Measurements from ENCODE around the gene EBPL. TPM values are rescaled to one million over a fixed set of nuclear protein-coding genes. Genes with fewer than 3 reads are reported as not detected.

The EBPL gene
- polyA plus RNA-seq, 1 experiment = 43.3 TPM

DNA sequence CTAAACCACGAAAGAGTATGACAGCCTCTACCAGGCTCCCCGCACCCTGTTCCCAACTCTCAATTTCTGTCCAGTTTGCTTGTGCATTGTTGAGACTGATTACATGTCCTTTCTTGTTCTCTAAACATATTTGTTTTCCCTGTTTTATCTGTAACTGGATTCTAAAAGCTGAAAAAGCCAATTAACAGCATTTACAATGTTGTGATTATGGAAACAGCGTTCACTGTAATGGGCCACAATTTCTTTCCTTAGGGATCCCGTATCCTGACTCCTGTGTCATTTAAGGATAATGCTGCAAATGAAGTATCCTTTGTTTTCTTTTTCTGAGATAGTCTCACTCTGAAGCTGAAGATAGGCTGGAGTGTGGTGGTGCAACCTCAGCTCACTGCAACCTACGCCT, 20.5 kb downstream of the EBPL start:
- CTCF ChIA-PET = interaction anchor here (0.9 to 1.5 kb wide), 8 partner anchors 17 to 1184 kb away, joined by 3 to 4 read pairs (median 4); partner anchors contain the start of gene SPRYD7
- TF ChIP-seq, protein P1, sequence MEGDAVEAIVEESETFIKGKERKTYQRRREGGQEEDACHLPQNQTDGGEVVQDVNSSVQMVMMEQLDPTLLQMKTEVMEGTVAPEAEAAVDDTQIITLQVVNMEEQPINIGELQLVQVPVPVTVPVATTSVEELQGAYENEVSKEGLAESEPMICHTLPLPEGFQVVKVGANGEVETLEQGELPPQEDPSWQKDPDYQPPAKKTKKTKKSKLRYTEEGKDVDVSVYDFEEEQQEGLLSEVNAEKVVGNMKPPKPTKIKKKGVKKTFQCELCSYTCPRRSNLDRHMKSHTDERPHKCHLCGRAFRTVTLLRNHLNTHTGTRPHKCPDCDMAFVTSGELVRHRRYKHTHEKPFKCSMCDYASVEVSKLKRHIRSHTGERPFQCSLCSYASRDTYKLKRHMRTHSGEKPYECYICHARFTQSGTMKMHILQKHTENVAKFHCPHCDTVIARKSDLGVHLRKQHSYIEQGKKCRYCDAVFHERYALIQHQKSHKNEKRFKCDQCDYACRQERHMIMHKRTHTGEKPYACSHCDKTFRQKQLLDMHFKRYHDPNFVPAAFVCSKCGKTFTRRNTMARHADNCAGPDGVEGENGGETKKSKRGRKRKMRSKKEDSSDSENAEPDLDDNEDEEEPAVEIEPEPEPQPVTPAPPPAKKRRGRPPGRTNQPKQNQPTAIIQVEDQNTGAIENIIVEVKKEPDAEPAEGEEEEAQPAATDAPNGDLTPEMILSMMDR (IDR thresholded peaks at IDR 0.05; ENCODE audit: insufficient read depth, low read depth, low read length) = no peak
- Histone ChIP-seq H3K27me3 (ENCODE audit: control insufficient read depth, insufficient read depth, low read length) (no peaks in the 10 kb centered on the region), H3K4me3 (ENCODE audit: low read depth, low read length) (no peak overlapping the region), H3K36me3 (ENCODE audit: control insufficient read depth, insufficient read depth, low read length) (peaks cover 3% of the 10 kb centered on the region; the same call in 1 of the 2 replicates)
- POLR2A ChIA-PET = no interaction called here
- DNase-seq (ENCODE audit: low read depth) = no peak

DNA sequence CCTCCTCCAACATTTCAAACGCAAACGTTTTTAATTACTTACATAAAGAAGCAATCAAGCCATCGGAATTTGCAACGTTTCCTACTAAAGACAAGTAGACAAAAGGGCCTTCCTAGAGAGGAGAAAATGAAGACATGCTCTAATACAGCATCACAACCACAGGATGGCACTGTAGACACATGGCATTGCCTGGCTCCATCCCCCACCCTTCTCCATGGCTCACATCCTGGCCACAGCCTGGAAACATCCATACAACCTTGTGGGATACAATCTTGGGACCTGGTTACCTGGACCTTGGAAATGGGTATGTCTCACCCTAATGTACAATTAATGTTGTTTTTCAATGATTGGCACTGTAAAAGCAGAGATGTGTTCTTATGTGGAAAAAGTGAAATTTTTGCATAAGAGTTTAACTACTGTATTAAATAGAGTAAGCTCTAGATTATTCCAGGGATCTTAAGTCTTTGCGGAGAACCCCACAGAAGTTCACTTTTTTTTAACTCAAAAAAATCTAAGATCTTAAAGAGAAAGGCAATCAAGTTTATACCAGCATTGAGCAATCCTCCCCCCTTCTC, 21.5 kb downstream of the EBPL start:
- no peak for DNase-seq (ENCODE audit: low read depth)
- ChIA-PET CTCF (interaction anchor here (1.0 to 1.3 kb wide), 5 partner anchors 18 to 328 kb away, joined by 3 to 4 read pairs (median 4); no protein-coding TSS in a partner anchor), POLR2A (no interaction called here)
- TF ChIP-seq, protein P1 (IDR thresholded peaks at IDR 0.05; ENCODE audit: insufficient read depth, low read depth, low read length) = peak; percentile 73
- Histone ChIP-seq H3K27me3 (ENCODE audit: control insufficient read depth, insufficient read depth, low read length) (no peaks in the 10 kb centered on the region), H3K4me3 (ENCODE audit: low read depth, low read length) (no peak overlapping the region), H3K36me3 (ENCODE audit: control insufficient read depth, insufficient read depth, low read length) (peaks cover 3% of the 10 kb centered on the region; the same call in 1 of the 2 replicates)

DNA sequence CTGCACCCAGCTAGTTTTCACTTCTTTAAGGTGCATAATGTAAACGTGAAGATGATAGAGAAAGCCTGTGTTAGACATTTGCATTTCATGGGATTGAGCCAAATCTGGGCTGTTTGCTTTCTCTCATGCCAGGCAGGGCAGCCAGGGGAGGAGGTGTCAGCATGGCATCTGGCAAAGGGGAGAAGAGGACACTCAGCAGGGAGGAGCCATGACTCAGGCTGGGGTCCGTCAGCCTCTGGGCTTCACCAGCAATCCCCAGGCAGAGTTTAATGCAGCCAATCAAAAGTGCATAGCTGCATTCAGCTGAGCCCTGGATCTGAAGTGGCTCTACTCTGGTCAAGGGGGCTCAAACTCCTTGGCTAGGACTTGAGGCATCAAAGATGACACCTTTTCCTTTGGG, 23.5 kb downstream of the EBPL start:
- no peak overlapping the region for H3K4me3 ChIP-seq (ENCODE audit: low read depth, low read length)
- POLR2A ChIA-PET = no interaction called here
- TF ChIP-seq, protein P1 (IDR thresholded peaks at IDR 0.05; ENCODE audit: insufficient read depth, low read depth, low read length) = no peak
- H3K27me3 ChIP-seq (ENCODE audit: control insufficient read depth, insufficient read depth, low read length) = no peaks in the 10 kb centered on the region
- CTCF ChIA-PET = interaction anchor here (1.1 kb wide), 1 partner anchor 14 kb away, joined by 3 read pairs; no protein-coding TSS in a partner anchor
- peaks cover 3% of the 10 kb centered on the region; the same call in 1 of the 2 replicates for H3K36me3 ChIP-seq (ENCODE audit: control insufficient read depth, insufficient read depth, low read length)
- no peak for DNase-seq (ENCODE audit: low read depth)

DNA sequence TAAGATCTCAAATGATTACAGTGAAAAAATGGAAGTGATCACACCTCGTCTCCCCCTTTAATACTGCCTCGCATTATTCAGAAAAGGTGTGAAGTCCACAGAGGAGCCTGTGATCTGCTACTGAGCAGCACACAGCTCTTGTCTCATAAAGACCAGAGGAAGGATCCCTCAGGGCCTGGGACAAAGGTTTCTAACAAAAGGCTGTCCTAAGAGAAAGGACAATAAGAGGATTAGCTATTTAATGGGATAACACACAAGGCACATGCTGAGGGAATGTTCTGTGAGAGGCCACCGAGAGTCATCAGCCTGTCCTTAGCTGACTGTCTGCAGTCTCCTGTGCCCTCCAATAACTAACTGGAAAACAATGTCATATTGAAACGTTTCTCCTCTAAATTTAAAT, 26.7 kb downstream of the EBPL start:
- DNase-seq (ENCODE audit: low read depth) = no peak
- Histone ChIP-seq H3K27me3 (ENCODE audit: control insufficient read depth, insufficient read depth, low read length) (no peaks in the 10 kb centered on the region), H3K36me3 (ENCODE audit: control insufficient read depth, insufficient read depth, low read length) (peaks cover 3% of the 10 kb centered on the region; the same call in 1 of the 2 replicates), H3K4me3 (ENCODE audit: low read depth, low read length) (no peak overlapping the region)
- TF ChIP-seq, protein P1 (IDR thresholded peaks at IDR 0.05; ENCODE audit: insufficient read depth, low read depth, low read length) = no peak
- ChIA-PET CTCF (no interaction called here), POLR2A (no interaction called here)

DNA sequence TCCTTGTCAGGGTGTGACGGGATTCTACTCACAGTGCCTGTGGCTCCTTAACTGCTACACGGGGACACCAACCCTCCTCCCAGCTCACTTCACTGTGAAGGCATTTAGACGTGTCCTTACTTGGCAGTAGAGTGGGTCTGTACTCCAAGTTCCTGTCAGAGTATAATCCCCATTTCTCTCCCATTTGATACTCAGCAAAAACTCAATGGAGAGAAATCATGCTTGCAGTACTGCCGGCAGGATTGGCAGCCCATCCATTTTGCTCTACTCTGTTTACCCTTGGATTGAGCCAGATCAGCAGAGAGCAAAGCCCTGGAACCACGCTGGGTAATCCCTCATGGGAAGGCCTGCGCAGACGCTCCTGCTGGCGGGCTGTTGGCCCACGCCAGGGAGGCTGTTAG, 34.0 kb downstream of the EBPL start:
- Histone ChIP-seq H3K4me3 (ENCODE audit: low read depth, low read length) (no peak overlapping the region), H3K36me3 (ENCODE audit: control insufficient read depth, insufficient read depth, low read length) (no peaks in the 10 kb centered on the region), H3K27me3 (ENCODE audit: control insufficient read depth, insufficient read depth, low read length) (no peaks in the 10 kb centered on the region)
- TF ChIP-seq, protein P1 (IDR thresholded peaks at IDR 0.05; ENCODE audit: insufficient read depth, low read depth, low read length) = no peak
- no peak for DNase-seq (ENCODE audit: low read depth)
- POLR2A ChIA-PET = no interaction called here
- CTCF ChIA-PET = interaction anchor here (0.7 kb wide), 1 partner anchor 23 kb away, joined by 4 read pairs; no protein-coding TSS in a partner anchor
